ENCODE measurements around the gene OSCP1.
"Not testable (repeated sequence)": the region's sequence is repeated elsewhere in the genome, so short reads cannot be mapped to it uniquely, and the experiment has no call there.

OSCP1 gene

GRCh38 chr1:36487906-36488305 is 37.7 kb upstream of the OSCP1 start:
- no peak for TF ChIP-seq CTCF (IDR thresholded peaks at IDR 0.05; ENCODE audit: insufficient read depth, low read length, poor library complexity, severe bottlenecking)
- H3K27me3 ChIP-seq (replicated peaks; ENCODE audit: control insufficient read depth, insufficient read depth, low read length) = no peaks in the 10 kb centered on the region
- no peak for DNase-seq (ENCODE audit: extremely low read depth, insufficient read length)
- H3K36me3 ChIP-seq (ENCODE audit: control insufficient read depth, insufficient read depth, low read length) = no peaks in the 10 kb centered on the region
- no peak overlapping the region for H3K4me3 ChIP-seq (replicated peaks; ENCODE audit: low read depth, low read length)

DNA sequence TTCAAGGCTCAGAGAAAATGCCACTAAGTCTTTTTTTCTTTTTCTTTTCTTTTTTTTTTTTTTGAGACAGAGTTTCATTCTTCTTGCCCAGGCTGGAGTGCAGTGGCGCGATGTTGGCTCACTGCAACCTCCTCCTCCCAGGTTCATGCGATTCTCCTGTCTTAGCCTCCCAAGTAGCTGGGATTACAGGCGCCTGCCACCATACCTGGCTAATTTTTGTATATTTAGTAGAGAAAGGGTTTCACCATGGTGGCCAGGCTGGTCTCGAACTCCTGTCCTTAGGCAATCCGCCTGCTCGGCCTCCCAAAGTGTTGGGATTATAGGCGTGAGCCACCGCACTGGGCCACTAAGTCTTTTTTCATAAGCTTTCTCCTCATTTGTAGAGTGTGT is 37.1 kb upstream of the OSCP1 start:
- not testable (repeated sequence) for H3K4me3 ChIP-seq (replicated peaks; ENCODE audit: low read depth, low read length); H3K36me3 ChIP-seq (ENCODE audit: control insufficient read depth, insufficient read depth, low read length); H3K27me3 ChIP-seq (replicated peaks; ENCODE audit: control insufficient read depth, insufficient read depth, low read length); DNase-seq (ENCODE audit: extremely low read depth, insufficient read length)

GRCh38 chr1:36486439-36487335 is 36.4 kb upstream of the OSCP1 start:
- no peak overlapping the region for H3K4me3 ChIP-seq (replicated peaks; ENCODE audit: low read depth, low read length)
- H3K36me3 ChIP-seq (ENCODE audit: control insufficient read depth, insufficient read depth, low read length) = no peaks in the 10 kb centered on the region
- H3K27me3 ChIP-seq (replicated peaks; ENCODE audit: control insufficient read depth, insufficient read depth, low read length) = no peaks in the 10 kb centered on the region
- TF ChIP-seq CTCF (IDR thresholded peaks at IDR 0.05; ENCODE audit: insufficient read depth, low read length, poor library complexity, severe bottlenecking) = no peak
- peak; percentile 42 for DNase-seq (ENCODE audit: extremely low read depth, insufficient read length)

DNA sequence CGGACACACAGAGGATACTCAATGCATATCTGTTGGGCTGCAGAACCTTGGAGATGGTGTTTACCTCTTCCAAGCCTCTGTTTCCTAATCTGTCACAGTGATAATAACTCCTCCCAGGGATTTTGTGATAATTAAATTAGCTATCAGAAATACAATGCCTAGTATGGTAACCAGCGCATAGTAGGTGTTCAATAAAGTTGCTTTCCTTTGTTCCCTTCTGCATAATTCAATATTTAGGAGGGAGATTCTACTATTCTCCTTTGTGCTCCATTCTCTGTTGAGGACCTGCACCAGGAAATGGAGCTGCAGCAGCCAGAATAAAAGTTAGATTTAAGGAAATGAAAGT is 35.8 kb upstream of the OSCP1 start:
- Histone ChIP-seq H3K27me3 (replicated peaks; ENCODE audit: control insufficient read depth, insufficient read depth, low read length) (no peaks in the 10 kb centered on the region), H3K36me3 (ENCODE audit: control insufficient read depth, insufficient read depth, low read length) (no peaks in the 10 kb centered on the region), H3K4me3 (replicated peaks; ENCODE audit: low read depth, low read length) (no peak overlapping the region)
- TF ChIP-seq CTCF (IDR thresholded peaks at IDR 0.05; ENCODE audit: insufficient read depth, low read length, poor library complexity, severe bottlenecking) = no peak
- no peak for DNase-seq (ENCODE audit: extremely low read depth, insufficient read length)

DNA sequence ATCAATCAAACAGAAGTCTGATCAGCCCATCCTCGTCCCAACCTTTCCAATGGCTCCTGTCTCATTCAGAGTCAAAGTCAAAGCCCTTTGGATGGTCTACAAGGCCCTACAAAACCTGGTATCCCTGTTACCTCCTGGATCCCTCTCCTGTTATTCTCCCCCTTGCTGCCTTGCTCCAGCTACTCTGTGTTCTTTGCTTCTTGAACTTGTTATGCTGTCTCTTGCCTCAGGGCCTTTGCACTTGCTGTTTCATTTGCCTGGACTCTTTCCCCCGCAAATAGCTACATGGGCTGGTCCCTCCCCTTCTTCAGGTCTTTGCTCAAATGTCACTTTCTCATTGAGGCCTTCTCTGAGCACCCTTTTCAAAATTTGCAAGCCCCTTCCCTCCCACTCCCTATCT is 33.8 kb upstream of the OSCP1 start:
- Histone ChIP-seq H3K36me3 (ENCODE audit: control insufficient read depth, insufficient read depth, low read length) (no peaks in the 10 kb centered on the region), H3K27me3 (replicated peaks; ENCODE audit: control insufficient read depth, insufficient read depth, low read length) (no peaks in the 10 kb centered on the region), H3K4me3 (replicated peaks; ENCODE audit: low read depth, low read length) (no peak overlapping the region)
- TF ChIP-seq CTCF (IDR thresholded peaks at IDR 0.05; ENCODE audit: insufficient read depth, low read length, poor library complexity, severe bottlenecking) = no peak
- DNase-seq (ENCODE audit: extremely low read depth, insufficient read length) = no peak

DNA sequence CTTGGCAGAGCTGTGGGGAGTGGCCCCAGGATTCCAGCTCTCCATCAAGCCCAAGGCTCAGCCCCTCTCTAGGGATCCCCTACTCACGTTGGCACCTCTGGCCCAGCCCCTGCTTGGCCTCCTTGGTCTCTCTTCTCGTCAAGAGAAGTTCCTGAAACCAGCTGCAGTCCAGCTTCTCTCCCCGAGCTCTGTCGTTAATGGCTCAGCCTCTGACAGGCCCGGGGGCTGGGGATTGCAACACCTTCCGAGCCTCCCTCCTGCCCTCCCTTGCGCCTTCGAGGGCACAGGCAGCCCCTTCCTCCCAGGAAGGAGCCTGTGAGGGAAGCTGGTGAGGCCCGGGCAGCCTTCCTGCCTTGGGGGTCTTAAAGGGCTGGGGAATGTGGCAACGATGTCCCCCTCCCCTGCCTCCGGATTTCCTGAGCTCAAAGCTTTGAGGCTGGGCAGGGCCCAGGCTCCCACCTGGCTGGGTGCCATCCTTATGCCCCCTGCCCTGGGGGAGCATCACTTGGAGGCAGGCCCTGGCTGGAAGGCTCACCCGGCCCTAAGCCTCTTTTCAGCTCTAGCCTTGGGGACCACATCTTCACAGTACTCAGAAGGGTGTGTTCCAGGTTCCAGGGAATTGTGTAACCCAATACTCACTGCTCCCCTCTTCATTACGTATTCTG is 32.6 kb upstream of the OSCP1 start, which contains the start of gene CSF3R:
Gene CSF3R (minus strand): TSS at position 190 of the 665 bp plus-strand sequence. CDS start 3,417 bp downstream, outside the sequence.
- no peak within 1 kb of the TSS for H3K4me3 ChIP-seq (replicated peaks; ENCODE audit: low read depth, low read length)
- no peaks in the 10 kb centered on the region for H3K27me3 ChIP-seq (replicated peaks; ENCODE audit: control insufficient read depth, insufficient read depth, low read length)
- no peak for TF ChIP-seq CTCF (IDR thresholded peaks at IDR 0.05; ENCODE audit: insufficient read depth, low read length, poor library complexity, severe bottlenecking)
- no peak for DNase-seq (ENCODE audit: extremely low read depth, insufficient read length)
- no peaks in the 10 kb centered on the region for H3K36me3 ChIP-seq (ENCODE audit: control insufficient read depth, insufficient read depth, low read length)
